ENCODE data around the gene LRMDA. TPM values are rescaled to one million over a fixed set of nuclear protein-coding genes. Genes with fewer than 3 reads are reported as not detected.

The LRMDA gene
- total RNA-seq, 2 donors from 2014 or later, result 12.2 to 25.4 TPM

DNA sequence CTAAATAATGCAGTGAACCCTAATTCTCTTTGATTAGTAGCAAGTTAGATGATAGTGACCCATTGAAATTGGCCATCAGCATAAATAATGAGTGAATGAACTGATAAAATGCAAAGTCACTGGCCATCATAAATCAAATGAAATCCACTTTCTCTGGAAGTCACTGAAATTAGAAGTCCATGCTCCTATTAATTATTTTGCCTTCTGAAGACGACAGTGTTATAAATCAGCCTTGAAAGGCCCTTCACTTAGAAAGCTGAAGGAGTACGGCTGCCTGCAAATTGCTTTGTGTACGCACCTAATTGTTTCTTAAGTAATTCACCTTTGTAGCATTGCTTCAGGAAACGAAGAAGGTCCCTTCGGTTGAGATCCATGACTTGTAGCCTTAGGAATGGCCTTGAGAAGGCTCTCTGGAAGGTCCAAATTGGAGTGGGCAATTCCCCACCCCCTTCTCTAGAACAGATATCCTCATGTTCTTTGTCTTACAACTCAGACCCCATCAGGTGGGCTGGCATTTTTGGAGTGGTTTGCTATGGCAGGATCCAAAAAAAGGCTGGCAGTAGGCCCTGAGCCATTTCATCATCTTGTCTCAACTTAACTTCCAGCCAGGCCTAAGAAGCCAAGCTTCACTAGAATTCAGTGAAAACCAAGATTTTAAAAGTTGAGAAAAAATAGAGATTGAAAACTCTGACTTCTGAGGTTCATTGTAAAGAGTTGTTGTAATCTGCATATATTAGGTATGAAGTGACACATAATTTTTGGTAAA is 420.3 kb downstream of the LRMDA start:
- intact Hi-C loops (cut with DNase I), result no loop called here
- ATAC-seq (no peak), DNase-seq (no peak)
- Histone ChIP-seq H3K27ac (no peak overlapping the region), H3K27me3 (no peaks in the 10 kb centered on the region), H3K4me1 (no peaks in the 10 kb centered on the region), H3K4me3 (no peak overlapping the region), H3K9me3 (no peaks in the 10 kb centered on the region), H3K36me3 (replicated peaks in 1 of 2; ENCODE audit: insufficient read depth in 1 of 2, low read depth in 2 of 2) (no peaks in the 10 kb centered on the region)
- WGBS, 2 donors, result 79 to 88% methylated on average over 5 of the region's 5 CpGs
- no peak for TF ChIP-seq POLR2A (IDR thresholded peaks at IDR 0.05)
- TF ChIP-seq, protein P1, sequence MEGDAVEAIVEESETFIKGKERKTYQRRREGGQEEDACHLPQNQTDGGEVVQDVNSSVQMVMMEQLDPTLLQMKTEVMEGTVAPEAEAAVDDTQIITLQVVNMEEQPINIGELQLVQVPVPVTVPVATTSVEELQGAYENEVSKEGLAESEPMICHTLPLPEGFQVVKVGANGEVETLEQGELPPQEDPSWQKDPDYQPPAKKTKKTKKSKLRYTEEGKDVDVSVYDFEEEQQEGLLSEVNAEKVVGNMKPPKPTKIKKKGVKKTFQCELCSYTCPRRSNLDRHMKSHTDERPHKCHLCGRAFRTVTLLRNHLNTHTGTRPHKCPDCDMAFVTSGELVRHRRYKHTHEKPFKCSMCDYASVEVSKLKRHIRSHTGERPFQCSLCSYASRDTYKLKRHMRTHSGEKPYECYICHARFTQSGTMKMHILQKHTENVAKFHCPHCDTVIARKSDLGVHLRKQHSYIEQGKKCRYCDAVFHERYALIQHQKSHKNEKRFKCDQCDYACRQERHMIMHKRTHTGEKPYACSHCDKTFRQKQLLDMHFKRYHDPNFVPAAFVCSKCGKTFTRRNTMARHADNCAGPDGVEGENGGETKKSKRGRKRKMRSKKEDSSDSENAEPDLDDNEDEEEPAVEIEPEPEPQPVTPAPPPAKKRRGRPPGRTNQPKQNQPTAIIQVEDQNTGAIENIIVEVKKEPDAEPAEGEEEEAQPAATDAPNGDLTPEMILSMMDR (IDR thresholded peaks at IDR 0.05), result no peak

DNA sequence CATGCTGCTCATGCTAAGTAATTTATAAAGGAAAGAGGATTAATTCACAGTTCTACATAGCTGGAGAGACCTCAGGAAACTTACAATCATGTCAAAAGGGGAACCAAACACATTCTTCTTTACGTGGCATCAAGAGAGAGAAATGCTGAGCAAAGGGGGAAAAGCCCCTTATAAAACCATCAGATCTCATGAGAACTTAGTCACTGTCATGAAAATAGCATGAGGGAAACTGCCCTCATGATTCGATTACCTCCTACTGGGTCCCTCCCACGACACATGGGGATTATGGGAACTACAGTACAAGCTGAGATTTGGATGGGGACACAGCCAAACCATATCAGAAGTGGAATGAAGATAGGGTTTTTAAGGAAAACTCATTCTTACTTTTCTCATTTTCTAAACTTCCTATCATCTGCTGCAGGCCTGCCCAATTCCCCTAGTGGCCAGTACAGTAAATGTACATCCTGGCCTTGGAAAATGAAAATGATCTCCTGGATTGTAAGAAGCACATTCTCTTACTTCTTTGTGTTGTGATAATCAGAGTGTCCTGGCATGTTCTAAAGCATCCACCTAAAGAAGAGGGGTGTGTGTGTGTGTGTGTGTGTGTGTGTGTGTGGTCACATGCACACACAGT is 421.5 kb downstream of the LRMDA start:
- no peaks in the 10 kb centered on the region for H3K9me3 ChIP-seq
- ATAC-seq, result no peak
- no peak for DNase-seq
- H3K4me3 ChIP-seq, result no peak overlapping the region
- 73 to 93% methylated on average over 3 of the region's 3 CpGs for WGBS, 2 donors
- TF ChIP-seq POLR2A (IDR thresholded peaks at IDR 0.05), result no peak
- TF ChIP-seq, protein P1 (IDR thresholded peaks at IDR 0.05), result peak in 4 of 7 experiments; percentile 13 to 28 (median 22)
- intact Hi-C loops (cut with DNase I), result no loop called here
- no peak overlapping the region for H3K27ac ChIP-seq
- no peaks in the 10 kb centered on the region for H3K4me1 ChIP-seq
- H3K36me3 ChIP-seq (replicated peaks in 1 of 2; ENCODE audit: insufficient read depth in 1 of 2, low read depth in 2 of 2), result no peaks in the 10 kb centered on the region
- no peaks in the 10 kb centered on the region for H3K27me3 ChIP-seq

DNA sequence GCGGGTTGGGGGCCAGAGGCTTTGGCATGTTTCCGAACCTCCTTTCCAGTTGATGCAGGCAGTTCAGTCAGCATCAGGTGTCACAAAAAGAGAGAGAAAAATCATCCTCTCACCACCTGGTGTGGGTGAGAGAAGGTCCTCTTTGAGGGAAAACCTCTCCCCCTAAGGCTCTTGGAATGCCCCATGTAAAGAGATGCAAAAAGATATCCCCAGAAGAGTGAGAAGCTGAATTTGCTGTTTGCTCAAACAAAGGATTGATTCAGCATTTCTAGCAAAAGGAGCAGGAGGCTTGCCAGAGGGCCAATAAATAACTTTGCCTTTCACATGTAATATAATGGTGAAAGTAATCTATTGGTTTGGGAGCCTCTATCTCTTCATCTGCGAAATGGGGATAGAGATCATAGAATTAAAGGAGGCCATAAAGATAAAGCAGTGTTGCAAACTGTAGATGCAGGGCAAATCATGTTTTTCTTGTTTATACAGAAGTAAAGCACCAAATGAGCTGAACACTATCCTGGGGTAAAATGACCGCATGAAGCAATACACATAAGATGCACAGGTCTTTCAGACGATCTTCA is 425.9 kb downstream of the LRMDA start:
- Histone ChIP-seq H3K4me3 (no peak overlapping the region), H3K9me3 (no peaks in the 10 kb centered on the region), H3K27ac (no peak overlapping the region), H3K27me3 (no peaks in the 10 kb centered on the region), H3K4me1 (no peaks in the 10 kb centered on the region), H3K36me3 (replicated peaks in 1 of 2; ENCODE audit: insufficient read depth in 1 of 2, low read depth in 2 of 2) (no peaks in the 10 kb centered on the region)
- no peak for ATAC-seq
- 72 to 82% methylated on average over 5 of the region's 5 CpGs for WGBS, 2 donors
- DNase-seq, result no peak
- TF ChIP-seq POLR2A (IDR thresholded peaks at IDR 0.05), result no peak
- TF ChIP-seq, protein P1 (IDR thresholded peaks at IDR 0.05), result no peak
- intact Hi-C loops (cut with DNase I), result no loop called here

DNA sequence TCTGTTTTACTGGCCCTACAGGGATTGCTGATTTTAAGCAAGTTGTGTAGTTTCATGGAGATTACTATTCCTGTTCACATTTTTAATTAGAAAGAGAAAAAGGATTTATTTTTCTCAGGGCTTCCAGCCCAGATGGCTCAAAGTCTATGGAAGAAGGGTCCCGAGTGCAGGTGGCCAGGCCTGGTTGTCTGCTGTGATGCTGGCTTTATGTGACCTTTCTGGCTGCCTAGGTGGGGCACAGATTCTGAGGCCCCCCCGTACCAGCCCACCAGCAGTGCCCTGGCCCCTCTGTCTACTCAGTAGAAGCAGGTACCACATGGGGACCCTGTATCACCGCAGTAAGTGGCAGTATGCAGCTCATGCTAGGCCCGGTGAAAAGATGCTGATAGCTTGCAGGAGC is 426.5 kb downstream of the LRMDA start:
- Histone ChIP-seq H3K4me1 (no peaks in the 10 kb centered on the region), H3K4me3 (no peak overlapping the region), H3K36me3 (replicated peaks in 1 of 2; ENCODE audit: insufficient read depth in 1 of 2, low read depth in 2 of 2) (no peaks in the 10 kb centered on the region), H3K9me3 (no peaks in the 10 kb centered on the region), H3K27me3 (no peaks in the 10 kb centered on the region), H3K27ac (no peak overlapping the region)
- ATAC-seq, result no peak
- intact Hi-C loops (cut with DNase I), result no loop called here
- TF ChIP-seq, protein P1 (IDR thresholded peaks at IDR 0.05), result no peak
- WGBS, 2 donors, result 97% methylated on average over 4 of the region's 4 CpGs
- no peak for DNase-seq

Measured in body of pancreas (tissue), 4 donors.